Activated CD8-positive, alpha-beta T cell treated with anti-CD3 and anti-CD28 coated beads for 36 hours (primary cell): ENCODE data around the gene DEFB129. TPM values are rescaled to one million over a fixed set of nuclear protein-coding genes. Genes with fewer than 3 reads are reported as not detected.

Experiments
- ATAC-seq: fragments of 200-7000 bp; cut with Tn5 transposase; one replicate; pipeline ENCODE4 v1.10.0; 2021; ENCODE audit warnings: mild to moderate bottlenecking, moderate library complexity
- CTCF ChIA-PET: fragments of 350-600 bp; sonication (Branson Sonifier 250); formaldehyde crosslinking; loops from one replicate; lab custom pipeline; 2021; ENCODE audit warnings: antibody characterized with exemption; lab: Charles Lee
- POLR2A ChIA-PET: fragments of 350-600 bp; sonication (Branson Sonifier 250); formaldehyde crosslinking; loops from one replicate; lab custom pipeline; 2021; ENCODE audit warnings: antibody characterized with exemption; lab: Charles Lee
- DNase-seq: peaks from one replicate; pipeline ENCODE4 v3.0.0-alpha.2; 2020
- H3K27ac Mint-ChIP-seq: one replicate; pipeline ENCODE4 v1.8.0; 2021; ENCODE audit warnings: mild to moderate bottlenecking, mixed read lengths
- H3K27me3 Mint-ChIP-seq: one replicate; pipeline ENCODE4 v1.8.0; 2021; ENCODE audit warnings: mixed read lengths
- H3K36me3 Mint-ChIP-seq: one replicate; pipeline ENCODE4 v1.8.0; 2021; ENCODE audit warnings: low read depth, mixed read lengths
- H3K4me1 Mint-ChIP-seq: one replicate; pipeline ENCODE4 v1.8.0; 2021; ENCODE audit warnings: low read depth, mixed read lengths
- H3K4me3 Mint-ChIP-seq: one replicate; pipeline ENCODE4 v1.8.0; 2021; ENCODE audit warnings: mild to moderate bottlenecking, moderate library complexity, mixed read lengths
- H3K9me3 Mint-ChIP-seq: one replicate; pipeline ENCODE4 v1.8.0; 2021; ENCODE audit warnings: mixed read lengths
- intact Hi-C: fragments of 100-400 bp; cut with micrococcal nuclease; formaldehyde crosslinking; loops from one replicate; pipeline ENCODE4 v1.10.0; 2022
- total RNA-seq, 2 experiments: library from RNA; stranded (reverse); gene quantifications; one replicate each; pipeline ENCODE4 v1.2.3, GENCODE V29; 2021
- TF ChIP-seq, protein P1 (sequence below): fragments of 200-600 bp; IDR thresholded peaks from one replicate; pipeline ENCODE4 v1.8.0; 2022; ENCODE audit warnings: antibody characterized with exemption, mild to moderate bottlenecking

Gene DEFB129
- total RNA-seq, 2 experiments from 2014 or later = not detected

DNA sequence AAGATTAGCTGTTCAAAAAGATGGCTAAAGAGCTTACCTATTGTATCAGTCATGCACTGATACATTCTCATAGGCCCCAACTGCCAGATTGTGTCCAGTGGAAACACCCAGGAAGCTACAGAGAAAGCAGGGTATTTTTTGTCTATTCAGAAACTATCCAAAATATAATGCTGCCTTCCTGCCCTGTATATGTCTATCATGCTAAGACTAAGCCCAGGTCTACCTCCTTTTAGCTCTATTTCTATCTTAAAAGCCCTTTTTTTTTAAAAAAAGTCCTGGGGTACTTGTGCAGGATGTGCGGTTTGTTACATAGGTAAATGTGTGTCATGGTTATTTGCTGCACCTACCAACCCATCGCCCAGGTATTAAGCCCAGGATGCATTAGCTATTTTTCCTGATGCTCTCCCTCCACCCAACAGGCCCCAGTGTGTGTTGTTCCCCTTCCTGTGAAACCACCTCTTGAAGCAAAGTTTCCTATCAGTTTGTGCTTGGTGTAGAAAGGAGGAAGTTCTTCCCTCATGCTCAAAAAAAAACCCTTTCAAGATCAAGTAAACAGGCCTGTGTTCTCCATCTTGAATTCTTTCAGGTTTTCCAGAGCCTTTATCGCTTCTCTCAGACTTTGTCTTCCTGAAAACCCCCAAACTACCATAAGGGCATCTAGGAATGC, 514 bp downstream of the DEFB129 start:
- Mint-ChIP-seq H3K4me3 (no peak overlapping the region), H3K9me3 (peaks cover 4% of the 10 kb centered on the region), H3K4me1 (peaks cover 18% of the 10 kb centered on the region), H3K27ac (peak overlapping the region; percentile 30), H3K36me3 (no peaks in the 10 kb centered on the region), H3K27me3 (peaks cover 2% of the 10 kb centered on the region)
- DNase-seq (no peak), ATAC-seq (peak; percentile 60)
- POLR2A ChIA-PET = interaction anchor here (1.0 to 1.5 kb wide), 4 partner anchors 10 to 117 kb away, joined by 3 read pairs; no protein-coding TSS in a partner anchor
- intact Hi-C loops = no loop called here
- CTCF ChIA-PET = interaction anchor here (1.8 to 5.2 kb wide), 4 partner anchors 14 to 103 kb away, joined by 5 to 25 read pairs (median 8); no protein-coding TSS in a partner anchor
- TF ChIP-seq, protein P1, sequence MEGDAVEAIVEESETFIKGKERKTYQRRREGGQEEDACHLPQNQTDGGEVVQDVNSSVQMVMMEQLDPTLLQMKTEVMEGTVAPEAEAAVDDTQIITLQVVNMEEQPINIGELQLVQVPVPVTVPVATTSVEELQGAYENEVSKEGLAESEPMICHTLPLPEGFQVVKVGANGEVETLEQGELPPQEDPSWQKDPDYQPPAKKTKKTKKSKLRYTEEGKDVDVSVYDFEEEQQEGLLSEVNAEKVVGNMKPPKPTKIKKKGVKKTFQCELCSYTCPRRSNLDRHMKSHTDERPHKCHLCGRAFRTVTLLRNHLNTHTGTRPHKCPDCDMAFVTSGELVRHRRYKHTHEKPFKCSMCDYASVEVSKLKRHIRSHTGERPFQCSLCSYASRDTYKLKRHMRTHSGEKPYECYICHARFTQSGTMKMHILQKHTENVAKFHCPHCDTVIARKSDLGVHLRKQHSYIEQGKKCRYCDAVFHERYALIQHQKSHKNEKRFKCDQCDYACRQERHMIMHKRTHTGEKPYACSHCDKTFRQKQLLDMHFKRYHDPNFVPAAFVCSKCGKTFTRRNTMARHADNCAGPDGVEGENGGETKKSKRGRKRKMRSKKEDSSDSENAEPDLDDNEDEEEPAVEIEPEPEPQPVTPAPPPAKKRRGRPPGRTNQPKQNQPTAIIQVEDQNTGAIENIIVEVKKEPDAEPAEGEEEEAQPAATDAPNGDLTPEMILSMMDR = no peak

DNA sequence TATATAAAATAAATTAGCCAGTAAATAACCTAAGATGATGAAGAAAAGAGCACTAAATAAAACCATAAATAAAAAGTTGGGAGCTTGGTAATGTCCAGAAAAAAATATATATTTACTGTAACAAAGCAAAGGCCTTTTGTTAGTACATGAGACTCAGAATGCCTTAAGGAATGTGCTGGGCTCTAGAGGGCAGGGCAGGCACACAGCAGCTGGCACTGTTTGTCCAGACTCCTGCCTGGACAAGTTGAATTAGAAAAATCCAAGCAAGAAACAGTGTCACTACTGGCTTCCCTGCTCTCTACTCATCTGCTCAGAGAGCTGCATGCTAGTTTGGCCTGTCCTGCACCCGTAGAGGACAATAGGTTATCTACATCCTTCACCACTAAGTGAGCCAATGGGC, 8.8 kb downstream of the DEFB129 start:
- no peaks in the 10 kb centered on the region for H3K9me3 Mint-ChIP-seq
- no peak overlapping the region for H3K27ac Mint-ChIP-seq
- ATAC-seq = no peak
- no peaks in the 10 kb centered on the region for H3K36me3 Mint-ChIP-seq
- H3K4me3 Mint-ChIP-seq = no peak overlapping the region
- no peak for DNase-seq
- H3K4me1 Mint-ChIP-seq = peaks cover 14% of the 10 kb centered on the region
- POLR2A ChIA-PET = no interaction called here
- intact Hi-C loops = no loop called here
- no peaks in the 10 kb centered on the region for H3K27me3 Mint-ChIP-seq
- CTCF ChIA-PET = no interaction called here
- TF ChIP-seq, protein P1 = no peak

DNA sequence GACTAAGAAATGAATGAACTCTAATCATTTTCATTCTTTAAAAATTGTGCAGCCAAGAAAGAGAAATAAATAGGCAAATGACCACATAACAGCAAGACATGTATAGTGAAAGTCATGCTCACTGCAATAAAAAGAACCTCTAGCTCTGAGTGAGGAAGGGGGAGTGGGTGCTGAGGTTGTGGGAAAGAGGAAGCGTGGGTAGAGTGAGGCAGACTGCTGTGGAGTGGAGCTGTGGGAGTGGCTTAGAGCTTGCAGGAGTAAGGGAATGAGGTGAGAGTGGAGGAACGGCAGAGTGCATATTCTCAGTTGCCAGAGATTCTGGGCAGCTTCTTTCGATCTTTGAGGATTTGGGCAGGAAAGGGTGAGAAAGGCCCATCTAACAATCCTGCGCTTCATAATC, 10.4 kb downstream of the DEFB129 start:
- peak; percentile 41 for DNase-seq

DNA sequence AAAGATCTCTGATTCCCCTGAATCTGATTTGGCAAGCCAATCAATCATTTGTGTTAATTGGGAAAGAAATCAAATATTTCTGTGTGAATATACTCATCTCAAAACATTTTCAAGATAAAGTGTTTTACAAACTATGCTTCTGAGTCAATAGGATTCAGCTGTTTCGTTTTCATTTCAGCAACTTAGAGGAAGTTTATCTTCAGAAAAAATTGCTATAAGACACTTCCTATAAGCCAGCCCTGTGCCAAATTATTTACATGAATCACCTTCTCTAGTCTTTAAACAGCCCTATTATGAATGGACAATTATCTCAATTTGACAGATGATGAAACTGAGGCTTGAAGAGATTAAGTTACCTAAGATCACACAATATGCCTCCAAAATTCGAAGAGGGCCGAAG, 10.9 kb downstream of the DEFB129 start:
- Mint-ChIP-seq H3K27ac (peak overlapping the region; percentile 84), H3K36me3 (no peaks in the 10 kb centered on the region), H3K4me3 (peak overlapping the region; percentile 58), H3K4me1 (peaks cover 14% of the 10 kb centered on the region), H3K9me3 (no peaks in the 10 kb centered on the region), H3K27me3 (no peaks in the 10 kb centered on the region)
- ATAC-seq = peak; percentile 77
- DNase-seq = no peak
- ChIA-PET POLR2A (interaction anchor here (0.8 to 1.2 kb wide), 3 partner anchors 11 to 30 kb away, joined by 3 to 4 read pairs (median 4); partner anchors contain the start of gene DEFB129), CTCF (interaction anchor here (1.6 to 2.5 kb wide), 3 partner anchors 29 to 93 kb away, joined by 5 to 16 read pairs (median 8); no protein-coding TSS in a partner anchor)
- intact Hi-C loops = no loop called here
- TF ChIP-seq, protein P1 = no peak

More for the DNA sequence above, 10.4 kb downstream of the DEFB129 start:
- H3K27me3 Mint-ChIP-seq = no peaks in the 10 kb centered on the region
- TF ChIP-seq, protein P1 = no peak
- H3K9me3 Mint-ChIP-seq = no peaks in the 10 kb centered on the region
- CTCF ChIA-PET = interaction anchor here (1.6 to 2.5 kb wide), 3 partner anchors 29 to 93 kb away, joined by 5 to 16 read pairs (median 8); no protein-coding TSS in a partner anchor
- H3K4me3 Mint-ChIP-seq = peak overlapping the region; percentile 58
- intact Hi-C loops = no loop called here
- ATAC-seq = peak; percentile 79
- peaks cover 14% of the 10 kb centered on the region for H3K4me1 Mint-ChIP-seq
- POLR2A ChIA-PET = interaction anchor here (0.8 to 1.2 kb wide), 3 partner anchors 11 to 31 kb away, joined by 3 to 4 read pairs (median 4); partner anchors contain the start of gene DEFB129
- peak overlapping the region; percentile 84 for H3K27ac Mint-ChIP-seq
- H3K36me3 Mint-ChIP-seq = no peaks in the 10 kb centered on the region

DNA sequence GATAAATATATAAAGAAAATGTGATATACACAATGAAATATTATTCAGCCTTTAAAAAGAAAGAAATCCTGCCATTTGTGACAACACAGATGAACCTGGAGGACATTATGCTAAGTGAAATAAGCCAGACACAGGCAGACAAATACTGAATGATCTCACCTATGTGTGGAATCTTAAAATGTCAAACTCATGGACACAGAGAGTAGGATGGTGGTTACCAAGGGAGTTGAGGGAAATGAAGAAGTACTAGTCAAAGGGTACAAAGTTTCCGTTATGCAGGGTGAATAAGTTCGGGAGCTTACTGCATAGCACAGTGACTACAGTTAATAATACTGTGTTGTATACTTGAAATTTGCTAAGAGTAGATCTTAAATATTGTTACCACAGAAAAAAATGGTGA, 15.8 kb downstream of the DEFB129 start:
- H3K4me1 Mint-ChIP-seq = peaks cover 7% of the 10 kb centered on the region
- no peak for ATAC-seq
- DNase-seq = no peak
- TF ChIP-seq, protein P1 = no peak
- intact Hi-C loops = no loop called here
- H3K36me3 Mint-ChIP-seq = no peaks in the 10 kb centered on the region
- no peak overlapping the region for H3K27ac Mint-ChIP-seq
- H3K9me3 Mint-ChIP-seq = no peaks in the 10 kb centered on the region
- ChIA-PET POLR2A (no interaction called here), CTCF (interaction anchor here (0.7 to 1.1 kb wide), 2 partner anchors 16 to 22 kb away, joined by 3 read pairs; no protein-coding TSS in a partner anchor)
- H3K27me3 Mint-ChIP-seq = no peaks in the 10 kb centered on the region
- H3K4me3 Mint-ChIP-seq = no peak overlapping the region
